Neural cell (in vitro differentiated cells): ENCODE results near the gene RSF1. TPM values are rescaled to one million over a fixed set of nuclear protein-coding genes. Genes with fewer than 3 reads are reported as not detected.

Source experiments
- H2AFZ ChIP-seq: fragments of 200-600, 300-800 bp; sonication (generic), shearing (Covaris generic); 2 replicates; pipeline ENCODE4 v1.6.0; 2014; ENCODE audit warnings: low read depth, mild to moderate bottlenecking, antibody characterized with exemption, low read length, moderate library complexity
- H3F3A ChIP-seq: fragments of 200-600 bp; shearing (Covaris generic); 2 replicates; pipeline ENCODE4 v1.6.1; 2016; ENCODE audit warnings: mild to moderate bottlenecking, moderate library complexity, mixed read lengths, antibody characterized with exemption, low read length; ENCODE audit not compliant: insufficient read depth, poor library complexity, severe bottlenecking
- H3K27ac ChIP-seq: fragments of 200-600, 300-800 bp; sonication (generic), shearing (Covaris generic); 2 replicates; pipeline ENCODE4 v1.5.1; 2014; ENCODE audit warnings: mild to moderate bottlenecking, low read length, moderate library complexity
- H3K27me3 ChIP-seq: fragments of 300-800, 200-600 bp; sonication (generic), shearing (Covaris generic); 2 replicates; pipeline ENCODE4 v1.6.0; 2014; ENCODE audit warnings: mild to moderate bottlenecking, low read depth, low read length, moderate library complexity; ENCODE audit not compliant: insufficient read depth
- H3K36me3 ChIP-seq: fragments of 300-800, 200-600 bp; sonication (generic), shearing (Covaris generic); 2 replicates; pipeline ENCODE4 v1.5.1; 2014; ENCODE audit warnings: mild to moderate bottlenecking, antibody characterized with exemption, low read length, moderate library complexity; ENCODE audit not compliant: insufficient read depth
- H3K4me2 ChIP-seq: fragments of 300-800, 200-600 bp; sonication (generic), shearing (Covaris generic); 2 replicates; pipeline ENCODE4 v1.6.0; 2014; ENCODE audit warnings: mild to moderate bottlenecking, low read length
- H3K4me3 ChIP-seq: fragments of 300-800, 200-600 bp; sonication (generic), shearing (Covaris generic); 2 replicates; pipeline ENCODE4 v1.5.1; 2014; ENCODE audit warnings: mild to moderate bottlenecking, low read length, moderate library complexity
- H3K79me2 ChIP-seq: fragments of 200-600 bp; shearing (Covaris generic); replicated peaks from 2 replicates; pipeline ENCODE4 v1.6.0; 2014; ENCODE audit warnings: mild to moderate bottlenecking, low read length, moderate library complexity; ENCODE audit not compliant: insufficient read depth
- H3K9ac ChIP-seq: fragments of 300-800, 200-600 bp; sonication (generic), shearing (Covaris generic); 2 replicates; pipeline ENCODE4 v1.6.1; 2016; ENCODE audit warnings: mild to moderate bottlenecking, low read length, mixed read lengths
- H3K9me2 ChIP-seq: fragments of 200-600 bp; shearing (Covaris generic); 2 replicates; pipeline ENCODE4 v1.6.1; 2016; ENCODE audit warnings: mild to moderate bottlenecking, low read length, mixed read lengths; ENCODE audit not compliant: insufficient read depth
- H3K9me3 ChIP-seq: fragments of 200-600, 300-800 bp; sonication (generic), shearing (Covaris generic); 2 replicates; pipeline ENCODE4 v1.6.1; 2016; ENCODE audit warnings: mild to moderate bottlenecking, mixed run types, low read length, moderate library complexity, mixed read lengths
- H4K20me1 ChIP-seq: fragments of 200-600 bp; shearing (Covaris generic); 2 replicates; pipeline ENCODE4 v1.6.1; 2016; ENCODE audit warnings: mild to moderate bottlenecking, mixed run types; ENCODE audit not compliant: insufficient read depth
- EP300 ChIP-seq: fragments of 450-650 bp; conservative IDR thresholded peaks from 2 replicates; pipeline ENCODE4 v1.6.1; 2014; ENCODE audit warnings: antibody characterized with exemption, mild to moderate bottlenecking, moderate library complexity; ENCODE audit not compliant: poor library complexity, severe bottlenecking
- EZH2 ChIP-seq: fragments of 200-600, 300-800 bp; shearing (Covaris generic), sonication (generic); IDR thresholded peaks from 2 replicates; pipeline ENCODE4 v1.6.1; 2014; ENCODE audit warnings: antibody characterized with exemption, low read length, borderline replicate concordance, mild to moderate bottlenecking; ENCODE audit not compliant: insufficient read depth, poor library complexity, severe bottlenecking
- MXI1 ChIP-seq: fragments of 450-650 bp; conservative IDR thresholded peaks from 2 replicates; pipeline ENCODE4 v1.6.1; 2014; ENCODE audit warnings: antibody characterized with exemption, mild to moderate bottlenecking; ENCODE audit not compliant: poor library complexity, severe bottlenecking
- POLR2AphosphoS5 ChIP-seq: IDR thresholded peaks from 2 replicates; pipeline ENCODE4 v1.6.1; 2012
- RAD21 ChIP-seq: fragments of 450-650 bp; conservative IDR thresholded peaks from 2 replicates; pipeline ENCODE4 v1.6.1; 2014; ENCODE audit warnings: antibody characterized with exemption, mild to moderate bottlenecking, moderate library complexity
- SMC3 ChIP-seq: fragments of 450-650 bp; conservative IDR thresholded peaks from 2 replicates; pipeline ENCODE4 v1.6.1; 2014; ENCODE audit warnings: antibody characterized with exemption, mild to moderate bottlenecking, moderate library complexity; ENCODE audit not compliant: poor library complexity
- TAF1 ChIP-seq: IDR thresholded peaks from 2 replicates; pipeline ENCODE4 v1.6.1; 2012; ENCODE audit warnings: low read depth
- polyA plus RNA-seq: library from polyadenylated mRNA; depleted of rRNA; stranded (reverse); fragments of >200 nt; gene quantifications from 2 replicates; pipeline ENCODE4 v1.2.3, GENCODE V29; 2014
- TF ChIP-seq, protein P1 (sequence below): fragments of 450-650 bp; IDR thresholded peaks from 2 replicates; pipeline ENCODE4 v1.5.1; 2014; ENCODE audit warnings: antibody characterized with exemption, mild to moderate bottlenecking, moderate library complexity; ENCODE audit not compliant: poor library complexity, severe bottlenecking
- TF ChIP-seq, protein P2 (sequence below): IDR thresholded peaks from 2 replicates; pipeline ENCODE4 v1.6.1; 2012; ENCODE audit warnings: borderline replicate concordance

The RSF1 gene
- polyA plus RNA-seq, 1 donor from 2014 or later, result 19.1 TPM

DNA sequence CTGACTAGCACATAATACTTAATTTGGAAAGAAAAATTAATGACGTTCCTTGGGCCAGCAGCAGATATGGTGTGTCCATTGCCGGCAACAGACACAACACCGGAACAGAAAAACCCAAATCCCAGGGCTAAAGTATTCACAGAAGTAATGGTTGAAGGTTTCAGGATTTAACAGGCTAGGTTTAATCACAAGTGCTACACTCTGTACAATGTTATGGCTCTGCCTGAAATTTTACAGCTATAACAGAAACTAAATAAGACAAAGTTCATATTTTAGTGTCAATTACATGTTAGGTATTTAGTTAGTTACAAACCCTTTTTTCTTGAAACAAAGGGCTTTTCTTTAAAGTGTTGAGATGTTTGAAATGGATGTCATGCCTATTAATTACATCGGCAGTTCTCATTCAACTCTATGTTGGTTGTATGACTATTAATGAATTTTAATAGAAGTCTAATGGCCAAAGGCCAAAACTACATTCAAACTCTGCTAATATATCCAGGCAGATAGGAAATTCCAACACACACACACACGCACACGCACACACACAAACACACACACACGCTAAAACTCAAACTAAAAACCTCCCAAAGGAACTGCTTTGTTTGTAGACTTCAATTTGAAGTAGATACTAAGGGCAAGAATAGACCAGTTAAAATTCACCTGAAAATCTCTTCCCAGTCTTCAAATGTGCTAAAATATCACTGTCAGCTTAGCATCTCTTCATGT is 155.1 kb downstream of the RSF1 start:
- H3K4me3 ChIP-seq, result no peak overlapping the region
- H3K36me3 ChIP-seq, result no peaks in the 10 kb centered on the region
- H3K9me3 ChIP-seq, result no peaks in the 10 kb centered on the region
- no peaks in the 10 kb centered on the region for H3K27me3 ChIP-seq
- H3K79me2 ChIP-seq, result no peaks in the 10 kb centered on the region
- no peak overlapping the region for H3K9ac ChIP-seq
- H4K20me1 ChIP-seq, result no peaks in the 10 kb centered on the region
- no peaks in the 10 kb centered on the region for H3K9me2 ChIP-seq
- no peak for TF ChIP-seq MXI1
- TF ChIP-seq, protein P1, sequence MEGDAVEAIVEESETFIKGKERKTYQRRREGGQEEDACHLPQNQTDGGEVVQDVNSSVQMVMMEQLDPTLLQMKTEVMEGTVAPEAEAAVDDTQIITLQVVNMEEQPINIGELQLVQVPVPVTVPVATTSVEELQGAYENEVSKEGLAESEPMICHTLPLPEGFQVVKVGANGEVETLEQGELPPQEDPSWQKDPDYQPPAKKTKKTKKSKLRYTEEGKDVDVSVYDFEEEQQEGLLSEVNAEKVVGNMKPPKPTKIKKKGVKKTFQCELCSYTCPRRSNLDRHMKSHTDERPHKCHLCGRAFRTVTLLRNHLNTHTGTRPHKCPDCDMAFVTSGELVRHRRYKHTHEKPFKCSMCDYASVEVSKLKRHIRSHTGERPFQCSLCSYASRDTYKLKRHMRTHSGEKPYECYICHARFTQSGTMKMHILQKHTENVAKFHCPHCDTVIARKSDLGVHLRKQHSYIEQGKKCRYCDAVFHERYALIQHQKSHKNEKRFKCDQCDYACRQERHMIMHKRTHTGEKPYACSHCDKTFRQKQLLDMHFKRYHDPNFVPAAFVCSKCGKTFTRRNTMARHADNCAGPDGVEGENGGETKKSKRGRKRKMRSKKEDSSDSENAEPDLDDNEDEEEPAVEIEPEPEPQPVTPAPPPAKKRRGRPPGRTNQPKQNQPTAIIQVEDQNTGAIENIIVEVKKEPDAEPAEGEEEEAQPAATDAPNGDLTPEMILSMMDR, result no peak
- no peak overlapping the region for H2AFZ ChIP-seq
- H3K27ac ChIP-seq, result no peak overlapping the region
- H3K4me2 ChIP-seq, result no peak overlapping the region
- H3F3A ChIP-seq, result no peaks in the 10 kb centered on the region

DNA sequence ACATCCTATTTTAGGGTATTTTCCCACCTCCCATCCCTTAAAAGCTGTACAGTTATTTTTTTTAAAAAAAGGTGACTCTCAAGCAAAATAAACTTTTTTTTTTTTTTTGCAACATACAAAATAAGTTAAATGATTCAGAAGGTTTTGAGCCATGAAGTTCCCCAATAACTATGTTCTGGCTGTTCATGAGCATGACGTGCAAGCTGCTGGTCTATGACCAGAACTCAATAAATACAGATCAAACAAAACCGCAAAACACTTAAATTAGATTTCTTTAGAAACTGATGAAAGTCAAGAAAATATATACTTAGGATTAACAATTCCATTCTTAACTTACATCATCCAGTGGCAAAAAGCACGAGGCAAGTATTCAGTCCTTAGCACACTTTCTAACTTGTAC is 158.9 kb downstream of the RSF1 start:
- no peaks in the 10 kb centered on the region for H3K79me2 ChIP-seq
- H3K9me3 ChIP-seq, result no peaks in the 10 kb centered on the region
- H2AFZ ChIP-seq, result no peak overlapping the region
- H3K27me3 ChIP-seq, result no peaks in the 10 kb centered on the region
- no peak overlapping the region for H3K27ac ChIP-seq
- H3F3A ChIP-seq, result no peaks in the 10 kb centered on the region
- no peak overlapping the region for H3K4me3 ChIP-seq
- H3K4me2 ChIP-seq, result no peak overlapping the region
- TF ChIP-seq EP300, result no peak
- no peaks in the 10 kb centered on the region for H3K36me3 ChIP-seq
- no peaks in the 10 kb centered on the region for H4K20me1 ChIP-seq
- no peak overlapping the region for H3K9ac ChIP-seq
- H3K9me2 ChIP-seq, result no peaks in the 10 kb centered on the region

DNA sequence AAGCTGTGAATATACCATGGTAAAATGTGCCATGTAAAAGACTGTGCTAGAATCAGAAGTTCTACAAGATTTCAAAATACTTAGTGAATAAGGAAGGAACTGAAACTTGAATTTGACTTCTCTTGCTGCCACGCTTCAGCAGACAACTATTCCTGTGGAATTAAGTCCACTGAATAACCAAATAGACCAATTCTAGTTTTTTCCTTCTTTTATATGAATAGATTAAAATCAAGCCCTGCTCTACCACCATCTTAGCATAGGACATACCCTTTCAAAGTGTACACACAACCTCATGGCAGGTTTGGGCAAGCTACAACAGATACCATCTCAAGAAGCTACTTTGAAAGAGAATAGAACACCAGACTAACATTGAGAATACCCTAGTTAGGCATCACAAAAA is 159.6 kb downstream of the RSF1 start:
- no peak overlapping the region for H3K27ac ChIP-seq
- TF ChIP-seq RAD21 (no peak), TAF1 (no peak), EP300 (no peak), POLR2AphosphoS5 (no peak), SMC3 (no peak), MXI1 (no peak), EZH2 (no peak)
- TF ChIP-seq, protein P2, sequence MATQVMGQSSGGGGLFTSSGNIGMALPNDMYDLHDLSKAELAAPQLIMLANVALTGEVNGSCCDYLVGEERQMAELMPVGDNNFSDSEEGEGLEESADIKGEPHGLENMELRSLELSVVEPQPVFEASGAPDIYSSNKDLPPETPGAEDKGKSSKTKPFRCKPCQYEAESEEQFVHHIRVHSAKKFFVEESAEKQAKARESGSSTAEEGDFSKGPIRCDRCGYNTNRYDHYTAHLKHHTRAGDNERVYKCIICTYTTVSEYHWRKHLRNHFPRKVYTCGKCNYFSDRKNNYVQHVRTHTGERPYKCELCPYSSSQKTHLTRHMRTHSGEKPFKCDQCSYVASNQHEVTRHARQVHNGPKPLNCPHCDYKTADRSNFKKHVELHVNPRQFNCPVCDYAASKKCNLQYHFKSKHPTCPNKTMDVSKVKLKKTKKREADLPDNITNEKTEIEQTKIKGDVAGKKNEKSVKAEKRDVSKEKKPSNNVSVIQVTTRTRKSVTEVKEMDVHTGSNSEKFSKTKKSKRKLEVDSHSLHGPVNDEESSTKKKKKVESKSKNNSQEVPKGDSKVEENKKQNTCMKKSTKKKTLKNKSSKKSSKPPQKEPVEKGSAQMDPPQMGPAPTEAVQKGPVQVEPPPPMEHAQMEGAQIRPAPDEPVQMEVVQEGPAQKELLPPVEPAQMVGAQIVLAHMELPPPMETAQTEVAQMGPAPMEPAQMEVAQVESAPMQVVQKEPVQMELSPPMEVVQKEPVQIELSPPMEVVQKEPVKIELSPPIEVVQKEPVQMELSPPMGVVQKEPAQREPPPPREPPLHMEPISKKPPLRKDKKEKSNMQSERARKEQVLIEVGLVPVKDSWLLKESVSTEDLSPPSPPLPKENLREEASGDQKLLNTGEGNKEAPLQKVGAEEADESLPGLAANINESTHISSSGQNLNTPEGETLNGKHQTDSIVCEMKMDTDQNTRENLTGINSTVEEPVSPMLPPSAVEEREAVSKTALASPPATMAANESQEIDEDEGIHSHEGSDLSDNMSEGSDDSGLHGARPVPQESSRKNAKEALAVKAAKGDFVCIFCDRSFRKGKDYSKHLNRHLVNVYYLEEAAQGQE, result no peak
- TF ChIP-seq, protein P1, result no peak
- no peak overlapping the region for H3K4me2 ChIP-seq
- no peaks in the 10 kb centered on the region for H3K9me3 ChIP-seq
- no peaks in the 10 kb centered on the region for H3K27me3 ChIP-seq
- no peaks in the 10 kb centered on the region for H3K36me3 ChIP-seq
- no peak overlapping the region for H3K4me3 ChIP-seq
- H3K9me2 ChIP-seq, result no peaks in the 10 kb centered on the region
- H3K9ac ChIP-seq, result no peak overlapping the region
- no peaks in the 10 kb centered on the region for H3F3A ChIP-seq
- H3K79me2 ChIP-seq, result no peaks in the 10 kb centered on the region
- H4K20me1 ChIP-seq, result no peaks in the 10 kb centered on the region
- no peak overlapping the region for H2AFZ ChIP-seq
